KG1 (cell line): Measurements from ENCODE around the gene ARHGAP26.

Experiments
- DNase-seq: peaks from one replicate; lab custom pipeline; 2025; lab: John Stamatoyannopoulos, UW

ARHGAP26 gene

GRCh38 chr5:143019157-143019556 is 249.0 kb downstream of the ARHGAP26 start:
- no peak for DNase-seq

GRCh38 chr5:143019614-143020515 is 249.7 kb downstream of the ARHGAP26 start:
- no peak for DNase-seq

DNA sequence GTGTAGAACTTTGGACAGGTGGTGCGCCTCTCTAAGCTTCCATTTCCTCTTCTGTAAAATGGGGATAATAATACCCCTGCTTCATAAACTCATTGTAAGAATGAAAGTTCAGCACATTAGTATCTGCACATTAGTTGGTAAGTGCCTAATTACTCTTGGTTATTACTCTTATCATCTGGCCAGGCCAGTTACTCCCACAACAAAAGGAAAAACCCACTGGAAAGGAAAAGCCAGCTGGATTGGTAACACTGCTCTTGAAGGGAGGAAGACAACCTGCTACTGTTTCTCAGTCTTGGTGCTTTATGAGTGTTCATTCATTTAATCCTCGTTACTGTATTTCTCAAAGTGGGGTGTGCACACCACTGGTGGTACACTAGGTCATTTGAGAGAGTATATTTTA is 251.4 kb downstream of the ARHGAP26 start:
- DNase-seq = no peak

DNA sequence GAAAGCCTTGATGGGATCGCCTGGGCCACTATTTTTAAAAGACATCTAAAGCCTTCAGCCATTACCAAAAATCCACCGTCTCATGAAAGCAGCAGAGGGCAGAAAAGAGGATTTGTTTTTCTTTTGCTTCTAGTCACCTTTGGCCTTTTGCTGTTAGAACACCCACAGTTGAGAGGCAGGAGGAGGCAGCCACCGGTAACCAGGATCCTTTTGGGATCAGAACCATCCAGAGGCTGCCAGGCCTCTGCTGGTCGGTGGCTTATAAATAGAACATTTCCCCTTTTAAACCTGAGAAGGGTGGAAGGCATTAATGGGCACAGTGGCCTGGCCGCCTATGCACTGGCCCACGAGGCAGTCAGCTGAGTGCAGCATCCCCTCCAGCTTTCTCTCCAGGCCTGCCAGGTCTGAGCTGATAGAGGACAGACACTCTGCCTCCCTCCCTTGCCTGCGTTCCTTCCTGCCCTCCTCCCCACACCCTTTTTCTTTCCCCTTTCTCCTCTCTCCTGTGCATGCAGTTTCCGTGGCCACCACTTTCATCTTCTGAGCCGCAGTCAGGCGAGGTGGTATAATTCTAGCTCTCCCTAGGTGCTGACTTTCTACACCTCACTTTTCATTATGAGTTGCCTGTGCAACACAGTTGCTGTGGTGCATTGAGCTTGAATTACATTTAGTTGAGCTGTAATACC is 253.4 kb downstream of the ARHGAP26 start:
- DNase-seq = no peak

- DNase-seq = no peak
Observed at GRCh38 chr5:143024228-143024920, 254.2 kb downstream of the ARHGAP26 start.

GRCh38 chr5:143025376-143025775 is 255.2 kb downstream of the ARHGAP26 start:
- no peak for DNase-seq

DNA sequence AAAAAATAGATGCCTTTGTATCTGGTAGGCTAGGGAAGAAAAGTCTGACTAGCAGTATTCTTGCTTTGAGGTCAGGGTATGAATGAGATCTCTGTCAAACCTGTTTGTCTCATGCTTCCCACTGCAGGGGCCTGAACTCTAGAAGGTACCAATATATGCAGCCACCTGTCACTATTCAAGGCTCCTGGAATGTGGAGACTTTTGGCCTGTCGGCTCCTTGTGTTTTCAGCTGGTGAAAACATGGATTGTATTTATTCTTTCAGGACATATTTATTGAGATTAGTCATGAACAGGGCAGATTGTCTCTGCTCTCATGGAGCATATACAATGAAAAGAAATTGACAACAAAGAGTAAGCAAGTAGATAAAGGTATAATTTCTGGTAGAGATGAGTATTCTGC is 255.8 kb downstream of the ARHGAP26 start:
- no peak for DNase-seq

DNA sequence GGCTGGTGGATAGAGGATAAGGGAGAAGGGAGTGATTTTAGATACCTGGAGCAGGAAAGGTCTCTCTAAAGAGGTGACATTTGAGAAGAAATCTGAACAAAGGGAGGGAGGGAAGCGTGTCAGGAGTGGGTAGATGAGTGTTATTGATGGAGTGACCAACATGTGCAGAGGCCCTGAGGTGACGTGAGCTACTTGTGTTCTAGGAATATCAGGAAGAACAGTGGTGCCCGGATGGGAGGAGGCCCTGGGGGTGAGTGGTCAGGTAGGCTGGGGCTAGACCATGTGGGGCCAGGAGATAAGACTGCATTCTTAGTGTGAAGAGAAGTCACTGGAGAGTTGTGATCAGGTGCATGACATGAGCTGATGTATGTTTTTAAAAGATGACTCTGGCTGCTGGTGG is 256.2 kb downstream of the ARHGAP26 start:
- DNase-seq = no peak

- no peak for DNase-seq
Observed at GRCh38 chr5:143029293-143029692, 259.1 kb downstream of the ARHGAP26 start.

DNA sequence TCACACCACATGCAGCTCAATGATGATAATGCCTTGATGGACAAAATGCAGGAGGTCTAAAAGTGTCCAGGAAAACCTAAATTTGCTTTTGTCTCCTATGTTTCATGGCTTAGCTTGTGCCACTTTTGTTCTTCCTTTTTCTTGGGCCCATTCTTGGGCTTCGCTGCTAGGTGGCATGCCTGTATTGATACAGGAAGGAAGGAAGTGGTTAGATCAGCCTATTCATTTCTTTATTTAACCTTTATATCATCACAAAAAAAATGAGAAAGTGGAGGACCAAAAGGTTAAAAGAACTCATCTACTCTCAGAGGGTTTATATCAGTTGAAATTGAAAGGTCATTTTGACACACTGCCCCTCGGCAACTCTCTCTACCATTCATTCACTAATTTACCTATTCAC is 260.2 kb downstream of the ARHGAP26 start:
- no peak for DNase-seq

- no peak for DNase-seq
Observed at GRCh38 chr5:143031781-143032580, 261.8 kb downstream of the ARHGAP26 start.

GRCh38 chr5:143032581-143032836 is 262.3 kb downstream of the ARHGAP26 start:
- no peak for DNase-seq

- DNase-seq = no peak
Observed at GRCh38 chr5:143033535-143034250, 263.5 kb downstream of the ARHGAP26 start.

DNA sequence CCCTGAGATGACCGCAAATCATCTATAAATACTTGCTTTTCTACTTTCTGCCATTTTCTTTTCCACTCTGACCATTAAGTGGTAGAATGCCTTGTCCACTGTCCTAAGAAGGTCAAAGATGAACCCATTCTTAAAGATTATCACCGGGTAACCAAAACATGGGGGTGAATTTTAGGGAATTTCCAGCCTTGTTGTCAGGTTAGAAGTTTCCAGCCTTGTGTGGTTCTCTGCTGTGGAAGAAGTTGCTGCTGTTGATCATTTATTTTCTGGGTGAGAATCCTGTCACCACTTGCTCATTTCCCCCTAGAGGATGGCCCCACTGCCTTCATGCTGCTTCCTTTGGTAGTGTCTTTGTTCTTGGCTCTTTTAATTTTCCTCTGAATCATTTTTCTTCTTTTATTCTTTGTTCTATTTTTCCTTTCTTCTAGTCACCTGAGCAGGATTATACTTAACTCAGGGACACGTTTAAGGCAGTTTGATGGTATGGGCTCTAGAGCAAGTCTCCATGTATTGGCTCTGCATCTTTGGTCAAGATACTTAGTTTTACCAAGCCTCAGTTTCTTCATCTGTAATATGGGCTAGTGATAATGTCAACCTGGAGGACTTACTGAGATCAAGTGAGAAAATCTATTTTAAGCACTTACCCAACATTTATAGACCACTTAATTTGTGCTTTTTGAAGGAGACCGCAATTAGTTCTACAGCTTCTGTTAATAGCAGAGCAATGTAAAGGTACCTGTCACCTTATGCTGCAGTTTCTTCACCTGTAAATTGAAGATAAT is 266.2 kb downstream of the ARHGAP26 start:
- DNase-seq = no peak

DNA sequence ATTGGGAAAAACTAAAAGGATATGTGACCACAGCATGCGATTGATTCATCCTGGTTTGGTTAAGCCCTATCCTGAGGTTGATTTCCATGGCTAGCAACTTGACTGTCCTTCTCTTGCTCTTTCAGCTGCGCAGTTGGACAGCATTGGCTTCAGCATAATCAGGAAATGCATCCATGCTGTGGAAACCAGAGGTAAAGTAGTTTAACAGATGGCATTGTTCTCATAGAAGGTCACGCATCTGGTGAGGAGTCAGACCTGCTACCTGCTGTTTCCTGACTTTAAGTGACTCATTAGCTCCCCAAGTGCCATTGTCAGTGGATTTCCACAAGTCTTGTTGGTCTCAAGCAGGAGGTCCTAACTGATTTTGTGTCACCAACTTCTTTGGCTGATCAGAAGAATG is 266.9 kb downstream of the ARHGAP26 start:
- no peak for DNase-seq

- no peak for DNase-seq
Observed at GRCh38 chr5:143037708-143038107, 267.5 kb downstream of the ARHGAP26 start.

DNA sequence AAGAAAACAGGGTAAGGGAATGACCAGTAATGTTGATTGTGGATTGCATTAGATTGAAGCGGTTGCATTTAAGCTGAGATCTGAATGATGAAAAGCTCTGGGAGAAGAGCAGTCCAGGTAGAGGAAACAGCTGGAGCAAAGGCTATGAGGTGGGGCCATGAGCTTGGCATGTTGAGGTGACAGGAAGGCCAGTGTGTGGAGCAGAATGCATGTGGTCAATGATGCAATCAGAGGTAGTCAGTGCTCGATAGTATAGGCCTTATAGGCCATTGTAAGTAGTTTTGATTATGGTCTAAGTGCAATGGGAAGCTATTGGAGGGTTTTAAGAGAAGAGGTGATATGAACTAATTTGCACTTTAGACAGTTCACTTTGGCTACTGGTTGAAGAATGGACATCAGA is 270.4 kb downstream of the ARHGAP26 start:
- DNase-seq = no peak

- DNase-seq = no peak
Observed at GRCh38 chr5:143041461-143041860, 271.3 kb downstream of the ARHGAP26 start.

GRCh38 chr5:143041972-143042770 is 272.0 kb downstream of the ARHGAP26 start:
- no peak for DNase-seq

- no peak for DNase-seq
Observed at GRCh38 chr5:143044265-143044664, 274.1 kb downstream of the ARHGAP26 start.
